Spleen (tissue), 11 donors: ENCODE data around the gene PPM1N. TPM values are rescaled to one million over a fixed set of nuclear protein-coding genes. Genes with fewer than 3 reads are reported as not detected.
A peak's percentile ranks its signal among the peaks of the same experiment; 100 is the strongest.

ENCODE experiments used
- DNase-seq: peaks from one replicate; pipeline ENCODE4 v3.0.0-alpha.2; 2020
- H3K27ac ChIP-seq, 8 donors: fragments of 200-600 bp; sonication (generic) in 7 of 8; 1 replicate in 4 of 8; 2 replicates in 4 of 8; pipeline versions ENCODE4 v1.5.0 to v1.8.0; 2016 to 2021; ENCODE audit warnings: inconsistent platforms in 4 of 8, mild to moderate bottlenecking in 4 of 8, moderate library complexity in 1 of 8
- H3K27me3 ChIP-seq, 7 donors: fragments of 200-600 bp; sonication (generic) in 6 of 7; replicated peaks in 1 of 7; 1 replicate in 4 of 7; 2 replicates in 3 of 7; pipeline versions ENCODE4 v1.5.0 to v1.8.0; 2016 to 2021; ENCODE audit warnings: inconsistent platforms in 3 of 7, mild to moderate bottlenecking in 1 of 7
- H3K36me3 ChIP-seq, 6 donors: fragments of 200-600 bp; sonication (generic) in 5 of 6; 1 replicate in 4 of 6; 2 replicates in 2 of 6; pipeline versions ENCODE4 v1.5.0 to v1.8.0; 2016 to 2021; ENCODE audit warnings: inconsistent platforms in 2 of 6
- H3K4me1 ChIP-seq, 6 donors: fragments of 200-600 bp; sonication (generic) in 5 of 6; 1 replicate in 3 of 6; 2 replicates in 3 of 6; pipeline versions ENCODE4 v1.5.0 to v1.8.0; 2016 to 2021; ENCODE audit warnings: inconsistent platforms in 3 of 6
- H3K4me3 ChIP-seq, 8 donors: fragments of 200-600 bp; sonication (generic) in 7 of 8; 1 replicate in 4 of 8; 2 replicates in 4 of 8; pipeline versions ENCODE4 v1.5.0 to v1.8.0; 2016 to 2021; ENCODE audit warnings: inconsistent platforms in 4 of 8, mild to moderate bottlenecking in 4 of 8, moderate library complexity in 2 of 8
- H3K9me3 ChIP-seq, 8 donors: fragments of 200-600 bp; sonication (generic) in 7 of 8; 1 replicate in 4 of 8; 2 replicates in 4 of 8; pipeline versions ENCODE4 v1.5.0 to v1.8.0; 2016 to 2021; ENCODE audit warnings: inconsistent platforms in 4 of 8
- CTCF ChIP-seq, 11 experiments: fragments of 200-600 bp in 7 of 11; fragments of 450-650 bp in 4 of 11; sonication (generic) in 4 of 11; IDR thresholded peaks in 8 of 11; conservative IDR thresholded peaks in 3 of 11; 1 replicate in 7 of 11; 2 replicates in 4 of 11; pipeline versions ENCODE4 v1.4.0 to v1.8.0; 2016 to 2021; ENCODE audit warnings: antibody characterized with exemption in 11 of 11, inconsistent platforms in 4 of 11, mild to moderate bottlenecking in 1 of 11
- POLR2A ChIP-seq, 3 donors: fragments of 450-650 bp; IDR thresholded peaks; one replicate each; pipeline ENCODE4 v1.5.1; 2017; ENCODE audit warnings: antibody characterized with exemption in 3 of 3, mild to moderate bottlenecking in 1 of 3
- POLR2AphosphoS5 ChIP-seq, 3 donors: sonication (generic); formaldehyde crosslinking; IDR thresholded peaks; one replicate each; pipeline ENCODE4 v1.5.1; 2017; ENCODE audit warnings: antibody characterized with exemption in 3 of 3
- WGBS, 5 donors: extraction: QIAGEN DNeasy Blood & Tissue Kit in 3 of 5; methylation state at CpG; one replicate each; pipeline versions ENCODE4 v1.1.5 to v1.1.7; 2013 to 2018; 5-methylcytosine and 5-hydroxymethylcytosine counted together
- intact Hi-C: fragments of 100-400 bp; cut with DNase I; formaldehyde crosslinking; loops from one replicate; pipeline ENCODE4 v1.15.0; 2023; ENCODE audit warnings: low total_unique reads
- polyA plus RNA-seq, 3 donors: library from polyadenylated mRNA; stranded (reverse); fragments of 200-250 nt; gene quantifications; one replicate each; pipeline ENCODE4 v1.2.1, GENCODE V29; 2013
- total RNA-seq, 7 donors: library from RNA; depleted of rRNA in 3 of 7; stranded (reverse); fragments of >200 nt in 3 of 7; fragmentation: NEBNext Ultra II Directional in 4 of 7; extraction: Animal tissue kit (Norgen Biotek cat#: 25700) in 4 of 7; gene quantifications; one replicate each; pipeline versions ENCODE4 v1.1.0 to v1.2.1, GENCODE V29; 2016 to 2021
- donor health status: healthy with polysubstance abuse.
- donor health status: DM: no; HTN: no; CAD: no; lungs with moderate emphysema.
- donor health status: DM: no; HTN: no; CAD: no.
- donor health status: Bipolar disorder and iron deficiency.
- donor health status: healthy.
- donor health status: DM: no; HTN: no; CAD: no.
- donor health status: DM: yes; HTN: yes; CAD: no.

PPM1N gene
- total and polyA plus RNA-seq, 10 donors, result 6.3 to 21.4 (median 9.7) TPM

DNA sequence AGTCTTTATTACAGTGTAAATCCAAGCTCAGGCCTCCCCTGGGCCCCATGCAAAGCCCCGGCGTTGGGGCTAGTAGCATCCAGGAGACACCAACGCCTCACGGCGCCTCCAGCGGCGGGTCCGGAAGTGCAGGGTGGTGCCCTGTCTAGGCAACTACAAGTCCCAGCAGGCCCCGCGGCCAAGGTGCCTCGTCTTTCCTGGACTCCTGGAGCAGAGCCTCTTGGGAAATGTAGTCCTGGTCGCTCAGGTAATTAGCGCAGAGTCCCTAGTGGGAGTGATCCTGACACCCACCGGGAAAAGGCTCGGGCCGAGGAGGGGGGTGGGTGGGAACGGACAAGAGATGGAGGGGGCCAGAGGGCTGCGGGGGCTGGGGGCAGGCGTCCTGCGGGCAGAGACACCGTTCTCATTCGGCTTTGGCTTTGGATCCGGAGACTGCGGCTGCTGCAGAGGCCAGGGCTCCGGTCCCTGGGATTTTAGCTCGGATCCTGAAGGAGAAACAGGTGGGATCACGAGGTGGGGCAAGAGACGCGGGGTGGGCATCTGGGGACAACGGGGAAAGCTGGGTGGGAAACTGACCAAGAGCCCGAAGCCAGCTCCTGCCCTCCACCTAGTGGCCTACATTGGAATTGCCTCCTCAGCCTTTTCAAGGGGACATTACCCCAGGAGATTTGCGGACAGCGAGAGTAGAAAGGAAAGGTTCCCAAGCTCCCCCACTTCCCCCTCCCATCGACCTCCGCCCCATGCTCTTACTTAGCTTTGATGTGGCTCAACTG is 12.8 kb upstream of the PPM1N start:
- TF ChIP-seq POLR2AphosphoS5 (IDR thresholded peaks at IDR 0.05) (peak; percentile 51 to 80 (median 72)), POLR2A (IDR thresholded peaks at IDR 0.05) (no peak), CTCF (IDR thresholded peaks at IDR 0.05 in 8 of 11, conservative IDR thresholded peaks at IDR 0.05 in 3 of 11) (peak; percentile 77 to 88 (median 83))
- H3K36me3 ChIP-seq, result peaks cover 0 to 5% (median 0%) of the 10 kb centered on the region in 6 donors
- peaks cover 0 to 18% (median 11%) of the 10 kb centered on the region in 6 donors for H3K4me1 ChIP-seq
- 0 to 3% (median 0%) methylated on average over 23 to 35 of the region's 35 CpGs for WGBS, 5 donors
- intact Hi-C loops, result no loop called here
- DNase-seq, result peak; percentile 99
- H3K27ac ChIP-seq, result peak overlapping the region in 7 of 8 donors; percentile 42 to 88 (median 76)
- H3K4me3 ChIP-seq, result peak overlapping the region; percentile 45 to 88 (median 72)
- no peaks in the 10 kb centered on the region for H3K9me3 ChIP-seq
- H3K27me3 ChIP-seq, result no peaks in the 10 kb centered on the region

DNA sequence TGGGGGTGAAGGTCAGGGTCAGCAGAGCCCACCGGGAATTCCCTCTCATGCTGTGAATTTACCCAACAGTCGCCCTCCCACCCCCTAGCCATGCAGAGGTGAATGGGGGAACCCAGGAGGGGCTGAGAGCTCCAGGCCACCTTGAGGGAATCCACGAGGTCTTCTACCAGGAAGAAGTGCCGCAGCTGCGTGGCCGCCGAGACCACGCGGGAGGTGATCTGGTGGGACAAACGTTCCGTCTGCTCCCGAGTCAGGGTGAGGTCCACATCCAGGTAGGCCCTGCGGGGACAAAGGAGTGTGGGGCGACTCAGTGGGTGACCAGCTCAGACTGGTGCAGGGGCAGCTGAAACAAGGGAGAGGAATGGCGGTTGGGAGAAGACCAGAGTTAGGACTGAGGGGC is 9.5 kb upstream of the PPM1N start:
- WGBS, 5 donors, result 85 to 92% (median 91%) methylated on average over 15 of the region's 15 CpGs
- Histone ChIP-seq H3K4me1 (peaks cover 7 to 41% (median 28%) of the 10 kb centered on the region in 6 donors), H3K27me3 (peaks cover 0 to 19% (median 5%) of the 10 kb centered on the region in 7 donors), H3K36me3 (peaks cover 0 to 5% (median 0%) of the 10 kb centered on the region in 6 donors), H3K9me3 (no peaks in the 10 kb centered on the region), H3K4me3 (no peak overlapping the region), H3K27ac (no peak overlapping the region)
- TF ChIP-seq CTCF (IDR thresholded peaks at IDR 0.05 in 8 of 11, conservative IDR thresholded peaks at IDR 0.05 in 3 of 11), result no peak
- no peak for DNase-seq
- intact Hi-C loops, result no loop called here

DNA sequence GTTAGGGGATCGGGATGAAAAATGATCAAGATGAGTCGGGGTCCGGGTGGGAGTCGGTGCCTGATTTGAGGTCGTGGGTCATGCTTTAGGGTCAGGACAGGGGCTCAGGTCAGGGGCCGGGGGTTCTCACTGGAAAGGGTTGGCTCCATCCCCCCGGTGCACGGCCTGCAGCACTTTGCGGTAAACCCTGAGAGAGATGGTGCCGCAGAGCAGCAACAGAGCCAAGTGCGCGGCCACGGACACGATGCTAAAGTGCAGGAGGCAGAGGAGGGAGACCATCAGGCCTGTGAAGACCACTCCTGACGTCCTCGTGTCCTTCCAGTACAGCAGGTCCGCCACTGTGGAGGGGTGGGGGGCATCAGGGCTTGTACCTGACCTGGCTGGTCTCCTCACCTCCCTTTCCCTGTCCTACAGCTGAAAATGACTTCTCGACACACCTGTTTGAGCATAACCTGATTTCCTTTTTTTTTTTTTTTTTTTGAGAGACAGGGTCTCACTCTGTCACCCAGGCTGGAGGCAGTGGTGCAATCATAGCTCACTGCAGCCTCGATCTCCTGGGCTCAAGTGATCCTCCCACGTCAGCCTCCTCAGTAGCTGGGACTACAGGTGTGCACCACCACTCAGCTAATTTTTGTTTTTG is 8.9 kb upstream of the PPM1N start:
- no peak for TF ChIP-seq POLR2AphosphoS5 (IDR thresholded peaks at IDR 0.05)
- TF ChIP-seq CTCF (IDR thresholded peaks at IDR 0.05 in 8 of 11, conservative IDR thresholded peaks at IDR 0.05 in 3 of 11), result no peak
- TF ChIP-seq POLR2A (IDR thresholded peaks at IDR 0.05), result no peak
- Histone ChIP-seq H3K36me3 (peaks cover 0 to 7% (median 0%) of the 10 kb centered on the region in 6 donors), H3K9me3 (no peaks in the 10 kb centered on the region), H3K4me1 (peaks cover 7 to 44% (median 29%) of the 10 kb centered on the region in 6 donors), H3K4me3 (no peak overlapping the region), H3K27me3 (peaks cover 0 to 25% (median 8%) of the 10 kb centered on the region in 7 donors), H3K27ac (no peak overlapping the region)
- intact Hi-C loops, result no loop called here
- 86 to 93% (median 90%) methylated on average over 18 to 20 of the region's 20 CpGs for WGBS, 5 donors
- DNase-seq, result no peak

DNA sequence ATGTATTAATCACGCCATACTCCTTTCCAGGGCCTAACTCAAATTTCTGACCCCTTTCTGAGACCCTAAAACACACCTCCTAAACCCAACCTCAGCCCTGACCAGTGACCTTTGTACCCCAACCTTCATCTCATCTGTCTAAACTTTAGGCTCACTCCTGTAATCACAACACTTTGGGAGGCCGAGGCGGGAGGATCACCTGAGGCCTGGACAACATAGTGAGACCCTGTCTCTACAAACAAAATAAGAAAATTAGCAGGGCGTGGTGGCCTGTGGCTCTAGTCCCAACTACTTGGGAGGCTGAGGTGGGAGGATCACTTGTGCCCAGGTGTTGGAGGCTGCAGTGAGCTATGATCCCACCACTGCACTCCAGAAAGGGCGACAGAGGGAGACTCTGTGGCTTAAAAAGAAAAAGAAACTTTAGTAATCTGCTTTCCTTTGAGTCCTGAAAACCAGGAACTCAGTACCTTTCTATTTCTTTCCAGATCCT is 6.1 kb upstream of the PPM1N start:
- WGBS, 5 donors, result 85 to 96% (median 91%) methylated on average over 5 of the region's 5 CpGs
- TF ChIP-seq POLR2A (IDR thresholded peaks at IDR 0.05) (no peak), CTCF (IDR thresholded peaks at IDR 0.05 in 8 of 11, conservative IDR thresholded peaks at IDR 0.05 in 3 of 11) (no peak), POLR2AphosphoS5 (IDR thresholded peaks at IDR 0.05) (no peak)
- no peak for DNase-seq
- Histone ChIP-seq H3K36me3 (peaks cover 0 to 11% (median 0%) of the 10 kb centered on the region in 6 donors), H3K4me1 (peaks cover 15 to 46% (median 32%) of the 10 kb centered on the region in 6 donors), H3K9me3 (no peaks in the 10 kb centered on the region), H3K27me3 (peaks cover 0 to 51% (median 25%) of the 10 kb centered on the region in 7 donors), H3K4me3 (peak overlapping the region in 6 of 8 donors; percentile 25 to 65 (median 46)), H3K27ac (peak overlapping the region in 1 of 8 donors; percentile 74)
- intact Hi-C loops, result no loop called here
